Small intestine (tissue), 7 donors: ENCODE data around the gene LEF1. TPM values are rescaled to one million over a fixed set of nuclear protein-coding genes. Genes with fewer than 3 reads are reported as not detected.
A peak's percentile ranks its signal among the peaks of the same experiment; 100 is the strongest.

Experiments
- DNase-seq, 2 donors: peaks; one replicate each; pipeline versions ENCODE4 v3.0.0 to v3.0.0-alpha.2; 2013
- FAIRE-seq: peaks from 2 replicates; lab custom pipeline; 2012; peaks lifted over from hg19 to GRCh38; lab: Jason Lieb, UNC
- H3K27ac ChIP-seq, 3 donors: one replicate each; pipeline ENCODE4 v1.5.1; 2013; ENCODE audit warnings: low read length in 2 of 3, mild to moderate bottlenecking in 2 of 3, control low read depth in 1 of 3, inconsistent platforms in 1 of 3, low read depth in 1 of 3, moderate library complexity in 1 of 3
- H3K27me3 ChIP-seq, 3 donors: one replicate each; pipeline ENCODE4 v1.6.1; 2013; ENCODE audit warnings: low read length in 3 of 3, inconsistent platforms in 1 of 3; ENCODE audit not compliant: control insufficient read depth in 3 of 3, insufficient read depth in 3 of 3
- H3K36me3 ChIP-seq, 3 donors: one replicate each; pipeline ENCODE4 v1.6.1; 2013; ENCODE audit warnings: low read length in 3 of 3, inconsistent platforms in 1 of 3, low read depth in 1 of 3, mild to moderate bottlenecking in 1 of 3, moderate library complexity in 1 of 3; ENCODE audit not compliant: control insufficient read depth in 3 of 3, insufficient read depth in 2 of 3
- H3K4me1 ChIP-seq, 3 donors: one replicate each; pipeline ENCODE4 v1.6.1; 2013; ENCODE audit warnings: low read length in 2 of 3, inconsistent platforms in 1 of 3, low read depth in 1 of 3, mild to moderate bottlenecking in 1 of 3, moderate library complexity in 1 of 3; ENCODE audit not compliant: control insufficient read depth in 3 of 3, insufficient read depth in 2 of 3
- H3K4me3 ChIP-seq, 3 donors: one replicate each; pipeline ENCODE4 v1.5.1; 2013; ENCODE audit warnings: low read length in 3 of 3, control low read depth in 1 of 3, inconsistent platforms in 1 of 3, low read depth in 1 of 3, mild to moderate bottlenecking in 1 of 3, moderate library complexity in 1 of 3
- H3K9me3 ChIP-seq, 2 donors: one replicate each; pipeline ENCODE4 v1.6.1; 2013; ENCODE audit warnings: low read depth in 1 of 2, low read length in 1 of 2; ENCODE audit not compliant: control insufficient read depth in 2 of 2, insufficient read depth in 1 of 2
- WGBS, 3 donors: extraction: QIAGEN DNeasy Blood & Tissue Kit; methylation state at CpG; one replicate each; pipeline ENCODE4 v1.1.7; 2013; 5-methylcytosine and 5-hydroxymethylcytosine counted together
- polyA plus RNA-seq, 4 donors: library from polyadenylated mRNA; stranded (reverse) in 3 of 4; unstranded in 1 of 4; fragments of 200-250 nt in 3 of 4; fragments of 120-200 nt in 1 of 4; gene quantifications; one replicate each; pipeline versions ENCODE4 v1.2.1 to v1.2.3, GENCODE V29; 2013
- donor health status: healthy with polysubstance abuse.
- donor health status: control.
- donor health status: control.
- donor health status: Bipolar disorder and iron deficiency.
- donor health status: healthy.

The LEF1 gene
- polyA plus RNA-seq, 4 donors = 0.89 to 5.2 (median 3.7) TPM

DNA sequence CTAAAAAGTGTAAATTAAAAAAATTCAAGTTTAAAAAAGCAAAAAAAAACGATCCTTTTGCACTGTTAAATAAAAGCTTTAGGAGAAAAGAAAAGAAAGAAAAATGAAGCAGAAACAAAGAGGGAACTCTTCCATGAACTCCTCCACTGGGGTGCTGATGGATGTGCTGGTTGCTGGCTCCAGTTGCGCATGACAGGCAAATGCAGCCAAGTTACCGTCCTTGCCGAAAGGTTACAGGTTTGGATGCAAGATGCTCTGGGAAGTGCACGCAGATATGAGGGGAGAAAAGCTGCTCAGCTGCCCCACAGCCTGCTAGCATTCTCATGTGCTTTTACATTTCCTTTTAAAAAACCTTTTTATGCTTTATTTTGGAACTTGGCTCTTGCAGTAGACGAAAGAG lies 120.6 kb downstream of the LEF1 start:
- Histone ChIP-seq H3K36me3 (peaks cover 0 to 7% (median 0%) of the 10 kb centered on the region in 3 donors), H3K27ac (no peak overlapping the region), H3K4me3 (no peak overlapping the region), H3K27me3 (no peaks in the 10 kb centered on the region), H3K4me1 (peaks cover 4 to 11% (median 5%) of the 10 kb centered on the region in 3 donors), H3K9me3 (no peaks in the 10 kb centered on the region)
- WGBS, 3 donors = 90 to 95% (median 93%) methylated on average over 6 of the region's 6 CpGs
- DNase-seq = no peak
- FAIRE-seq = no peak

DNA sequence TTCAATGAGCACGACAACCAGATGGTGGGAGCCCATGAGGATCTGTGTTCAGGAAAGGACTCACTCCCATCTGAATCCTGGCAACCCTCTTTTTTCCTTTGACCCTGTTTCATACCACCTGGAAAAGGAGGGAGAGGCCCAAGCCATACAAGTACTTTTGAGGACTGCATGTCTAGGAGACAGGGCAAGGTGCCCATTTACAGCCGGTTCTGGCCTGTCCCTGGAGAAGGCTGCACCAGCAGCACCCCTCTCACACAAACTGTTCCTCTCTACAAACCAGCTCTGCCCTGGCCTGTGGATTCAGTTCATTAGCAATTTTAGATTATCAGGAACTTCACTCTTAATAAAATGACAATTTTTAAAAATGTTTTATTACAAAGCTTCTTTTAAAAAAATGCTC lies 121.5 kb downstream of the LEF1 start:
- Histone ChIP-seq H3K4me3 (no peak overlapping the region), H3K36me3 (peaks cover 0 to 7% (median 0%) of the 10 kb centered on the region in 3 donors), H3K9me3 (no peaks in the 10 kb centered on the region), H3K27ac (no peak overlapping the region), H3K27me3 (no peaks in the 10 kb centered on the region), H3K4me1 (peaks cover 4 to 6% (median 4%) of the 10 kb centered on the region in 3 donors)
- FAIRE-seq (no peak), DNase-seq (no peak)
- WGBS, 3 donors = 86 to 97% (median 94%) methylated on average over 2 of the region's 2 CpGs

DNA sequence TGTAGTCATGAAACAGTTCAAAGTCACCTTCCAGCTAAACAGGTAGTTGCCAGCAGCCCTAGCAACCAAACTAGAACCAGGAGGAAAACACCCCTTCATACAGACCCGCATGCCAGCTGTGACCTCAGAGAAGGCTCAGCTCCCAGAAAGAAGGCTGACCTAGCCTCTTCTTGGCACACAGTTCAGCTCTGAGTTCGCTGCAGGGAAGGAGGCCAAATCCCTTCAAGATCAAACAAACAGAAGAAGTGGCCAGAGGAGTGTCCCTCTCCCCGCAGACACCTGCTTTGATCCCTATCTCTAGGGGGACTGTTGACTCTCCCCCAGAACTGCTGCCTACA lies 123.1 kb downstream of the LEF1 start:
- H3K4me3 ChIP-seq = no peak overlapping the region
- no peaks in the 10 kb centered on the region for H3K27me3 ChIP-seq
- H3K27ac ChIP-seq = no peak overlapping the region
- no peaks in the 10 kb centered on the region for H3K4me1 ChIP-seq
- WGBS, 3 donors = 6 to 35% (median 30%) methylated on average over 3 of the region's 3 CpGs
- H3K9me3 ChIP-seq = no peaks in the 10 kb centered on the region
- no peak for FAIRE-seq
- no peak for DNase-seq
- peaks cover 0 to 4% (median 0%) of the 10 kb centered on the region in 3 donors for H3K36me3 ChIP-seq

DNA sequence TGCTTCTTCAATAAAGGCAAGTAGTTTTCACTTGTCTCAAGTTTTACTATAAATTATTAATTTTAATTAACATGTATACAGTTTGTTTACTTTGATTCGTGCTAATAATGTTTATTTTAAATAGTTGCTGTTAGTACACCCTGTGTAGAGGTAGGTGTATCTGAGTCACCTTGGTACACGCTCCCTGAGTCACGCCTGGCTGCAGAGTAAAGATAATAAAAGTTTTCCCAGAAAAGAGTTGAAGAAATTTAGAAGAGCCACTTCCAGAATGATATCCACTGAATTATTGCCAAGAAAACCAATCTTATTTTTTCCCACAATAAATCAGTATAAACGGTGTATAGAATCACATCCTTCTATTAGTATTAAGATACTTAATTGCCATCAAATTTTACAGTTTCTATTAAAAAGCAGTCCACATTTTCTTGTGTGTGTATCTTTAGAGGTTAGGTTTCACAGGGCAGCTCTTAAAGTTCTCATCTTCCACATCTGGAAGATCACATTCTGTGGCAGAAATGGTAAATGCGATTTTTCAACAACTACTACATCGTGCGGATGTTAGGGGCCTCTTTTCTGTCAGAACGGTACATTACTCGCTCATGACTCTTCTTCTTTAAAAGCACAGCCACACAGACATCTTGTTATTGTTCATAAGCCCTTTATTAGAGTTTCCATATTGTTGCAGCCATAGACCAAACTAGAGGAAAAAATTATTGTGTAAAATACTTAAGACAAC lies 123.6 kb downstream of the LEF1 start:
- WGBS, 3 donors = 63 to 72% (median 68%) methylated on average over 9 of the region's 9 CpGs

DNA sequence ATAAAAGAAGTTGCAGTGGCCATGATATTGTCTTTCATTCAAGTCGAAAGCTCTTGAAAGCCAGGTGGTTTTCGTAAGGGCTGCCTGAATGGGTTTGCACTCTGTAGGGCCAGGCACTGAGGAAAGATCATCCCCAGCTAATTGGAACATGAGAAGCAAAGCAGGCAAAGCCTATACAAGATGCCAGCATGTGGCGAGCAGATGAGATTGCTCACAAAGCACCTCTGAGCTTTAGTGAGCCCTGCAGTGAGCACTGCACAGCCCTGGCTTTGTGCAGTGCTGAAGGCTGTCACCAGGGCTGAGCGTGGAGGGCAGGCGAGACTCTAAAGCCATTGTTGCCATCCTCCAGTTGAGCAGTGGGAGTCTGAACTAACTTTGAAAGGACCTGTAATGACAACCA lies 125.2 kb downstream of the LEF1 start:
- peaks cover 0 to 4% (median 2%) of the 10 kb centered on the region in 3 donors for H3K36me3 ChIP-seq
- no peaks in the 10 kb centered on the region for H3K27me3 ChIP-seq
- H3K4me1 ChIP-seq = no peaks in the 10 kb centered on the region
- WGBS, 3 donors = 81 to 96% (median 93%) methylated on average over 5 of the region's 5 CpGs
- H3K27ac ChIP-seq = no peak overlapping the region
- FAIRE-seq (no peak), DNase-seq (no peak)
- no peaks in the 10 kb centered on the region for H3K9me3 ChIP-seq
- H3K4me3 ChIP-seq = no peak overlapping the region

More for the DNA sequence above, 123.6 kb downstream of the LEF1 start:
- no peak overlapping the region for H3K4me3 ChIP-seq
- DNase-seq = peak in 1 of 2 donors; percentile 25
- H3K27ac ChIP-seq = no peak overlapping the region
- H3K36me3 ChIP-seq = peaks cover 0 to 4% (median under 1%) of the 10 kb centered on the region in 3 donors
- no peaks in the 10 kb centered on the region for H3K27me3 ChIP-seq
- H3K9me3 ChIP-seq = no peaks in the 10 kb centered on the region
- no peak for FAIRE-seq
- no peaks in the 10 kb centered on the region for H3K4me1 ChIP-seq

DNA sequence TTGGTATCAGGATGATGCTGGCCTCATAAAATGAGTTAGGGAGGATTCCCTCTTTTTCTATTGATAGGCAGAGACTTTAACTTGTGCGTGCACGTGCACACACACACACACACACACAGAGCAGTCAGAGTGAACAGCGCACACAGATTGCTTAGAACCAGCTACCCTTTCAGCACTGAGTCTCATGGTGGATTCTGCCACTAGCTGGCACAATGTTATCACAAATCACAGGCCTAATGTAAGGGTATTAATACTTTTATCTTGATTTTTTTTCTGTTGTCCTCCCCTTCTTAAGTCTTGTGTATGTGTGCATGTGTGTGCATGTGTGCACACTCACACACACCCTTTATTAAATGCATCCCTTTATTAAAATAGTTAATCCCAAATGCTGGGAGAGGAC lies 125.8 kb downstream of the LEF1 start:
- H3K36me3 ChIP-seq = peaks cover 0 to 2% (median 0%) of the 10 kb centered on the region in 3 donors
- H3K4me3 ChIP-seq = no peak overlapping the region
- H3K27me3 ChIP-seq = no peaks in the 10 kb centered on the region
- no peaks in the 10 kb centered on the region for H3K9me3 ChIP-seq
- no peak overlapping the region for H3K27ac ChIP-seq
- 87 to 97% (median 93%) methylated on average over 3 of the region's 3 CpGs for WGBS, 3 donors
- no peak for FAIRE-seq
- DNase-seq = no peak
- H3K4me1 ChIP-seq = no peaks in the 10 kb centered on the region

DNA sequence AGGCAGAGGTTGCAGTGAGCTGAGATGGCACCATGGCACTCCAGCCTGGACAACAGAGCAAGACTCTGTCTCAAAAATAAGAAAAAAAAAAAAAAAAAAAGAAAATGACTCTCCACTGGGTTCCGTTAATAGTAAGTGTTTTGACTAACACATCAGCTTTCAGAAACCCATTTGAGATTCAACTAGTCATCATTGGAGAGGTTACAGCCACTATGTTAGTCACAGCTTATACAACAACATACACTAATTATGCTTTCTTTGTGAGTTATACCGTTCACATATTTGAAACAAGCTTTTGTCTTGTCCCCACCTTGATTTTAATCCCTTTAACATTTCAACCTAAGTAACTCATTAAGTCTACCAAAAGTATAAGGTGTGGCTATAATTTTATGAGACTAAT lies 130.8 kb downstream of the LEF1 start:
- Histone ChIP-seq H3K4me3 (no peak overlapping the region), H3K4me1 (no peaks in the 10 kb centered on the region), H3K27me3 (no peaks in the 10 kb centered on the region), H3K36me3 (peaks cover 0 to 21% (median 8%) of the 10 kb centered on the region in 3 donors), H3K27ac (no peak overlapping the region), H3K9me3 (no peaks in the 10 kb centered on the region)
- FAIRE-seq (no peak), DNase-seq (no peak)
- 82 to 86% (median 84%) methylated on average over 2 of the region's 2 CpGs for WGBS, 3 donors

DNA sequence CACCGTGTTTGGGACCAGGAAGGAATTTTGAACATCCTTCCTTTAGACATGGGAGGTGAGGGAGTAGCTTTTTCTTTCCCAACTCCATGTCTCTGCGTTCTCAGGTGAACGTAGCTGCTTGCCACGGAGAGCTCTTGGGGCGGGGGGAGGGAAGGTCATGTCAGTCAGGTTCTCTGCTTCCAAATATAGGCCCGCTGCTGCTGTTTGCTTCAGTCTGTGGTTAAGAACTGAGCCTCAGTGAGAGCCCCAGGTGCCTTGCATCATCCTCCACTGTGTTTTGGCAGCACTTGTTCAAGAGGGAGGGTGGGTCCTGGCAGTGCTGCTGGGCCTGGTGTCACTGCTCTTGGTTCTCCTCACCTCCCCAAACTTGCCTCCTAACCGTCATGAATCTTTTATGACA lies 132.5 kb downstream of the LEF1 start:
- FAIRE-seq (no peak), DNase-seq (no peak)
- Histone ChIP-seq H3K27ac (peak overlapping the region in 1 of 3 donors; percentile 73), H3K4me3 (no peak overlapping the region), H3K9me3 (no peaks in the 10 kb centered on the region), H3K4me1 (no peaks in the 10 kb centered on the region), H3K27me3 (no peaks in the 10 kb centered on the region), H3K36me3 (peaks cover 1 to 28% (median 8%) of the 10 kb centered on the region in 3 donors)
- 63 to 92% (median 77%) methylated on average over 7 of the region's 7 CpGs for WGBS, 3 donors
